Ectodermal cell (in vitro differentiated cells): ENCODE results near the gene C15orf39. TPM values are rescaled to one million over a fixed set of nuclear protein-coding genes. Genes with fewer than 3 reads are reported as not detected.

ENCODE experiments used
- H3K27ac ChIP-seq: 2 replicates; pipeline ENCODE4 v1.7.0; 2013; ENCODE audit warnings: mild to moderate bottlenecking, low read depth, low read length; ENCODE audit not compliant: insufficient read depth, poor library complexity, severe bottlenecking
- H3K27me3 ChIP-seq: 2 replicates; pipeline ENCODE4 v1.7.0; 2013; ENCODE audit warnings: mild to moderate bottlenecking, low read length; ENCODE audit not compliant: insufficient read depth, control insufficient read depth, poor library complexity, severe bottlenecking
- H3K36me3 ChIP-seq: one replicate; pipeline ENCODE4 v1.7.0; 2013; ENCODE audit warnings: low read length; ENCODE audit not compliant: control insufficient read depth, insufficient read depth
- H3K4me1 ChIP-seq: one replicate; pipeline ENCODE4 v1.7.0; 2013; ENCODE audit warnings: low read length; ENCODE audit not compliant: control insufficient read depth, insufficient read depth
- H3K4me3 ChIP-seq: 2 replicates; pipeline ENCODE4 v1.7.0; 2013; ENCODE audit warnings: low read depth, low read length, control low read depth; ENCODE audit not compliant: insufficient read depth
- H3K9me3 ChIP-seq: 2 replicates; pipeline ENCODE4 v1.7.0; 2013; ENCODE audit warnings: mild to moderate bottlenecking, low read length, moderate library complexity; ENCODE audit not compliant: control insufficient read depth
- WGBS, 2 experiments: methylation state at CpG; one replicate each; pipeline ENCODE4 v1.1.7; 2013; ENCODE audit warnings: missing lambda C conversion rate in 2 of 2; 5-methylcytosine and 5-hydroxymethylcytosine counted together
- polyA plus RNA-seq, 4 experiments: library from polyadenylated mRNA; stranded (reverse); fragments of 50-300 nt; gene quantifications; one replicate each; pipeline ENCODE4 v1.2.3, GENCODE V29; 2013

C15orf39 gene
- 7.9 TPM for polyA plus RNA-seq (2013, experiment 1 of 4)
- 10.5 TPM for polyA plus RNA-seq (2013, experiment 2 of 4)
- 7.4 TPM for polyA plus RNA-seq (2013, experiment 3 of 4)
- polyA plus RNA-seq (2013, experiment 4 of 4), result 8.9 TPM

- no peaks in the 10 kb centered on the region for H3K9me3 ChIP-seq
- H3K36me3 ChIP-seq, result no peaks in the 10 kb centered on the region
- H3K4me3 ChIP-seq, result peak within 1 kb of the TSS; percentile 52
- H3K27me3 ChIP-seq, result peaks cover 48% of the 10 kb centered on the region
- H3K27ac ChIP-seq, result no peak within 1 kb of the TSS
- 0% methylated on average over 84 of the region's 84 CpGs for WGBS, 2 experiments
- peaks cover 12% of the 10 kb centered on the region for H3K4me1 ChIP-seq
Measured at GRCh38 chr15:75201616-75202250, at the start of gene C15orf39. TSS of gene C15orf39 (plus strand) at chr15:75201882. CDS start at chr15:75206049, 4,167 bp downstream.

- WGBS, 2 experiments, result 90 to 95% methylated on average over 2 of the region's 2 CpGs
- H3K4me1 ChIP-seq, result no peaks in the 10 kb centered on the region
- no peak overlapping the region for H3K27ac ChIP-seq
- no peaks in the 10 kb centered on the region for H3K27me3 ChIP-seq
- no peaks in the 10 kb centered on the region for H3K9me3 ChIP-seq
- no peaks in the 10 kb centered on the region for H3K36me3 ChIP-seq
- H3K4me3 ChIP-seq, result no peak overlapping the region
Measured at GRCh38 chr15:75152382-75153079, 49.2 kb upstream of the C15orf39 start.

GRCh38 chr15:75153087-75153486, 48.6 kb upstream of the C15orf39 start:
- Histone ChIP-seq H3K4me1 (no peaks in the 10 kb centered on the region), H3K27ac (no peak overlapping the region), H3K4me3 (no peak overlapping the region), H3K9me3 (no peaks in the 10 kb centered on the region), H3K27me3 (no peaks in the 10 kb centered on the region), H3K36me3 (no peaks in the 10 kb centered on the region)
- WGBS, 2 experiments, result 86 to 94% methylated on average over 3 to 4 of the region's 4 CpGs

GRCh38 chr15:75153565-75154276, 48.0 kb upstream of the C15orf39 start:
- WGBS, 2 experiments, result 90 to 92% methylated on average over 8 of the region's 8 CpGs
- H3K4me3 ChIP-seq, result no peak overlapping the region
- H3K4me1 ChIP-seq, result no peaks in the 10 kb centered on the region
- no peaks in the 10 kb centered on the region for H3K27me3 ChIP-seq
- no peak overlapping the region for H3K27ac ChIP-seq
- no peaks in the 10 kb centered on the region for H3K9me3 ChIP-seq
- no peaks in the 10 kb centered on the region for H3K36me3 ChIP-seq

GRCh38 chr15:75154461-75155062, 47.1 kb upstream of the C15orf39 start:
- Histone ChIP-seq H3K9me3 (no peaks in the 10 kb centered on the region), H3K36me3 (no peaks in the 10 kb centered on the region), H3K4me1 (no peaks in the 10 kb centered on the region), H3K4me3 (no peak overlapping the region), H3K27ac (no peak overlapping the region), H3K27me3 (no peaks in the 10 kb centered on the region)
- 85 to 89% methylated on average over 7 of the region's 7 CpGs for WGBS, 2 experiments

GRCh38 chr15:75156326-75157215, 45.1 kb upstream of the C15orf39 start:
- WGBS, 2 experiments, result 76 to 78% methylated on average over 12 of the region's 12 CpGs
- H3K4me1 ChIP-seq, result no peaks in the 10 kb centered on the region
- H3K36me3 ChIP-seq, result no peaks in the 10 kb centered on the region
- H3K9me3 ChIP-seq, result no peaks in the 10 kb centered on the region
- H3K27ac ChIP-seq, result no peak overlapping the region
- no peak overlapping the region for H3K4me3 ChIP-seq
- H3K27me3 ChIP-seq, result no peaks in the 10 kb centered on the region

GRCh38 chr15:75158402-75158801, 43.3 kb upstream of the C15orf39 start:
- Histone ChIP-seq H3K4me1 (no peaks in the 10 kb centered on the region), H3K27me3 (no peaks in the 10 kb centered on the region)
- WGBS, 2 experiments, result 85 to 89% methylated on average over 7 of the region's 7 CpGs

GRCh38 chr15:75159244-75159643, 42.4 kb upstream of the C15orf39 start:
- no peaks in the 10 kb centered on the region for H3K4me1 ChIP-seq
- no peaks in the 10 kb centered on the region for H3K36me3 ChIP-seq
- H3K9me3 ChIP-seq, result no peaks in the 10 kb centered on the region
- no peaks in the 10 kb centered on the region for H3K27me3 ChIP-seq
- H3K27ac ChIP-seq, result no peak overlapping the region
- H3K4me3 ChIP-seq, result no peak overlapping the region
- 71% methylated on average over 1 of the region's 1 CpG; no CpG with 5 or more reads in 1 of the 2 experiments for WGBS, 2 experiments

More at GRCh38 chr15:75158402-75158801, 43.3 kb upstream of the C15orf39 start:
- Histone ChIP-seq H3K4me3 (no peak overlapping the region), H3K36me3 (no peaks in the 10 kb centered on the region), H3K9me3 (no peaks in the 10 kb centered on the region), H3K27ac (no peak overlapping the region)

GRCh38 chr15:75161106-75161916, 40.4 kb upstream of the C15orf39 start:
- Histone ChIP-seq H3K27me3 (no peaks in the 10 kb centered on the region), H3K9me3 (no peaks in the 10 kb centered on the region), H3K27ac (no peak overlapping the region)

More at GRCh38 chr15:75161106-75161916, 40.4 kb upstream of the C15orf39 start:
- H3K36me3 ChIP-seq, result no peaks in the 10 kb centered on the region
- no peaks in the 10 kb centered on the region for H3K4me1 ChIP-seq
- 96 to 97% methylated on average over 5 of the region's 5 CpGs for WGBS, 2 experiments
- no peak overlapping the region for H3K4me3 ChIP-seq
